HEK293 (cell line): ENCODE results near the gene PHACTR1.

Experiments used
- ZBTB26 ChIP-seq: fragments of 450-650 bp; formaldehyde crosslinking; optimal IDR thresholded peaks from 2 replicates; pipeline ENCODE3; 2016; ENCODE audit warnings: missing biosample characterization, mild to moderate bottlenecking, missing genetic modification characterization
- ZNF529 ChIP-seq: fragments of 450-650 bp; formaldehyde crosslinking; IDR thresholded peaks from 2 replicates; pipeline ENCODE4 v1.5.1; 2017; ENCODE audit warnings: missing genetic modification characterization, missing biosample characterization; ENCODE audit not compliant: insufficient replicate concordance
- ZNF768 ChIP-seq: fragments of 450-650 bp; formaldehyde crosslinking; IDR thresholded peaks from 2 replicates; pipeline ENCODE4 v1.5.1; 2018; ENCODE audit warnings: missing biosample characterization, mild to moderate bottlenecking, missing genetic modification characterization
- TF ChIP-seq, protein P1 (sequence below): fragments of 450-650 bp; formaldehyde crosslinking; IDR thresholded peaks from 2 replicates; pipeline ENCODE4 v1.5.1; 2016; ENCODE audit warnings: missing biosample characterization, missing genetic modification characterization

GRCh38 chr6:13201336-13201735, 484.8 kb downstream of the PHACTR1 start:
- TF ChIP-seq, protein P1, sequence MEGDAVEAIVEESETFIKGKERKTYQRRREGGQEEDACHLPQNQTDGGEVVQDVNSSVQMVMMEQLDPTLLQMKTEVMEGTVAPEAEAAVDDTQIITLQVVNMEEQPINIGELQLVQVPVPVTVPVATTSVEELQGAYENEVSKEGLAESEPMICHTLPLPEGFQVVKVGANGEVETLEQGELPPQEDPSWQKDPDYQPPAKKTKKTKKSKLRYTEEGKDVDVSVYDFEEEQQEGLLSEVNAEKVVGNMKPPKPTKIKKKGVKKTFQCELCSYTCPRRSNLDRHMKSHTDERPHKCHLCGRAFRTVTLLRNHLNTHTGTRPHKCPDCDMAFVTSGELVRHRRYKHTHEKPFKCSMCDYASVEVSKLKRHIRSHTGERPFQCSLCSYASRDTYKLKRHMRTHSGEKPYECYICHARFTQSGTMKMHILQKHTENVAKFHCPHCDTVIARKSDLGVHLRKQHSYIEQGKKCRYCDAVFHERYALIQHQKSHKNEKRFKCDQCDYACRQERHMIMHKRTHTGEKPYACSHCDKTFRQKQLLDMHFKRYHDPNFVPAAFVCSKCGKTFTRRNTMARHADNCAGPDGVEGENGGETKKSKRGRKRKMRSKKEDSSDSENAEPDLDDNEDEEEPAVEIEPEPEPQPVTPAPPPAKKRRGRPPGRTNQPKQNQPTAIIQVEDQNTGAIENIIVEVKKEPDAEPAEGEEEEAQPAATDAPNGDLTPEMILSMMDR, result no peak
- TF ChIP-seq ZBTB26 (tag by site-specific recombination) (no peak), ZNF768 (tag by site-specific recombination) (no peak), ZNF529 (tag by site-specific recombination) (no peak)
